GM18499 (cell line): ENCODE measurements around the gene GLI1.
"Not testable (repeated sequence)": the region's sequence is repeated elsewhere in the genome, so short reads cannot be mapped to it uniquely, and the experiment has no call there.

Experiments used
- ATAC-seq: cut with Tn5 transposase; IDR thresholded peaks from one replicate; pipeline ENCODE4 v1.9.1; 2021; ENCODE audit warnings: moderate number of reproducible peaks; ENCODE audit not compliant: insufficient read depth, unreplicated experiment

Gene GLI1

DNA sequence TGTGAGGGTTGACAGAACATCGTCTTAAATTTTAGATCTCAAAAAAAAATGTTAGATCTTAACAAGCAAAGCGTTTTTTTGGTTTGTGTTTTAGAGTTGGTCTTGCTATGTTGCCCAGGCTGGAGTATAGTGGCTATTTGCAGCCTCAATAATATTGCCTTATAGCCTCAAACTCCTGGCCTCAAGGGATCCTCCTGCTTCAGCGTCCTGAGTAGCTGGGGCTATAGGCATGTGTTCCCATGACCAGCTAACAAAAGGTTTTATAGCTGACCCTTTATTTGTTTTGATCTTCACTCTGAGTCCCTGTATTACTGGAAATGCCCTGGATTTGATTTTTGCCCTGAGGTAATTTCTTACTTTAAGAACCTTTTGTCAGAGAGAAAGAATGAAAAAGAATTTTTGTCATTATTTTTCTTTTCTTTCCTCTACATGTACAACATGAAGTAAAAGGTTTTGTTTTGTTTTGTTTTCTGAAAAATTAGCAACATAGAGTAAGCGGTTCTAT lies 19.8 kb upstream of the GLI1 start:
- ATAC-seq: no peak

DNA sequence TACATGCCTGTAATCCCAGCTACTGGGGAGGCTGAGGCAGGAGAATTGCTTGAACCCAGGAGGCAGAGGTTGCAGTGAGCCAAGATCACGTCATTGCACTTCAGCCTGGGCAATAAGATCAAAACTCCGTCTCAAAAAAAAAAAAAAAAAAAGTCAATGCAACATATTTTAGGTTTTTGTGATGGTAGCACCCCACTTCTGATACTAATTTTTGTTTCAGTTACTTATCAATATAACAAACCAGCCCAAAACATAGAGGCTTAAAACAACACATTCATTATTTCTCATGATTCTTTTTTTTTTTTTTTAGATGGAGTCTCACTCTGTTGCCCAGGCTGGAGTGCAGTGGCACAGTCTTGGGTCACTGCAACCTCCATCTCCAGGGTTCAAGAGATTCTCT lies 18.2 kb upstream of the GLI1 start:
- ATAC-seq: not testable (repeated sequence)

DNA sequence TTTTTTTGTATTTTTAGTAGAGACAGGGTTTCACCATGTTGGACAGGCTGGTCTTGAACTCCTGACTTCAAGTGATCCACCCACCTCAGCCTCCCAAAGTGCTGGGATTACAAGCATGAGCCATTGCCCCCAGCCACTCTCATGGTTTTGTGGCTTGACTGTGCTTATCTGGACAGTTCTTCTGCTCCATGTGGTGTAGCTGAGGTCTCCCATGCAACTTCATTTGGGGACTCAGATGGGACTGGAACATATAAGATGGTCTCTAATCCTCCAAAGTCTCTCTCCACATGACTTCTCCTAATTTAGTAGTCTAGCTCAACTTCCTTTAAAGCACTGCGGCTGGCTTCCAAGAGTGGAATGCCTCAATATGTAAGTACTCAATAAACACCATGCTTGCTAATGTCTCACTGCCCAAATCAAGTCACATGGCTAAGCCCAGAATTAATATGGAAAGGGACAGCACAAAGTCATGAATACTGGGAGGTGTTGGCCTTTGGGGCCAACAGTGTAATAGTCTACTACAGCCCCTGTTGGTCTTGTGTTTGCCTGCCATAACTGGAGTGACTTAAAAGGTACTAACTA lies 17.6 kb upstream of the GLI1 start:
- no peak for ATAC-seq

DNA sequence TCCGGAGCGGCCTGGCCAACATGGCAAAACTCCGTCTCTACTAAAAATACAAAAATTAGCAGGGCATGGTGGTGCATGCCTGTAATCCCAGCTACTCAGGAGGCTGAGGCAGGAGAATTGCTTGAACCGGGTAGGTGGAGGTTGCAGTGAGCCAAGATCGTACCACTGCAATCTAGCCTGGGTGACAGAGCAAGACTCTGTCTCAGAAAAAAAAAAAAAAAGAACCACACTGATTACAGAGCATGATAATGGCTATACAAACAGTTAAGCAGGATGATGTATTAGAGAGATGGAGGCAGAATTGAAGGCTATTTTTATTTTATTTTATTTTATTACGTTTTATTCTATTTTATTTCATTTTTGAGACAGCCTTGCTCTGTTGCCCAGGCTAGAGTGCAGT lies 15.2 kb upstream of the GLI1 start:
- not testable (repeated sequence) for ATAC-seq

DNA sequence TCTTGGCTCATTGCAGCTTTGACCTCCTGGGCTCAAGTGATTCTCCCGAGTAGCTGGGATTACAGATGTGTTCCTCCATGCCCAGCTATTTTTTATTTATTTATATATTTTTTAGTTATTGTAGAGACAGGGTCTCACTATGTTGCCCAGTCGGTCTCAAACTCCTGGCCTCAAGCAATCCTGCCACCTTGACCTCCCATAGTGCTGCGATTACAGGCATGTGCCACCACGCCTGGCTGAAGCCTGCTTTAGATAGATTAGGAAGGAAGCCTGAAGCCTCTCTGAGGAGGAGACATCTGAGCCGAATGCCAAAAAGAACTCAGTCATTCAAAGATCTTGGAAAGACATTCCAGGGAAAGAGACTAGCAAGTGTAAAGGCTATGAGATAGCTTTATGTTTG lies 14.8 kb upstream of the GLI1 start:
- no peak for ATAC-seq

DNA sequence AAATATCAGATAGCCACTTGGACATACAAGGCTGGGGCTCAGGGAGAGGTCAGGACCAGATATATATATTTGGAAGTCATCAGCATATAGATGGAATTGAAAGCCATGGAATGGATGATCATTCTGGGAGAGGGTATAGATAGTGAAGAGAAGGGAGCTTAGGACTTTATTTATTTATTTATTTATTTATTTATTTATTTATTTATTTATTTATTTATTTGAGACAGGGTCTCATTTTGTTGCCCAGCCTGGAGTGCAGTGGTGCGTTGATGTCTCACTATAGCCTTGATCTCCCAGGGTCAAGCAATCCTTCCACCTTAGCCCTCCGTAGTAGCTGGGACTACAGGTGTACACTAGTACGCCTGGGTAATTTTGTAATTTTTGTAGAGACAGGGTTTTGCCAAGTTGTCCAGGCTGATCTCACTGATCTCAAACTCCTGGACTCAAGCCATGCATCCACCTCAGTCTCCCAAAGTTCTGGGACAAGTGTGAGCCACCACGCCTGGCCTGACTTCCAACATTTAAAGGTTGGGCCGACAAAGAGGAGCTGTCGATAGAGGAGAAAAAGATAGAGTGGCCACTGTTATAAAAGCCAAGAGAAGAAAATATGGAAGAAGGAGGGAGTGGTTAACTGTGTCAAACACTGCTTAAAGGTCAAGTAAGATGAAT lies 13.2 kb upstream of the GLI1 start:
- no peak for ATAC-seq

DNA sequence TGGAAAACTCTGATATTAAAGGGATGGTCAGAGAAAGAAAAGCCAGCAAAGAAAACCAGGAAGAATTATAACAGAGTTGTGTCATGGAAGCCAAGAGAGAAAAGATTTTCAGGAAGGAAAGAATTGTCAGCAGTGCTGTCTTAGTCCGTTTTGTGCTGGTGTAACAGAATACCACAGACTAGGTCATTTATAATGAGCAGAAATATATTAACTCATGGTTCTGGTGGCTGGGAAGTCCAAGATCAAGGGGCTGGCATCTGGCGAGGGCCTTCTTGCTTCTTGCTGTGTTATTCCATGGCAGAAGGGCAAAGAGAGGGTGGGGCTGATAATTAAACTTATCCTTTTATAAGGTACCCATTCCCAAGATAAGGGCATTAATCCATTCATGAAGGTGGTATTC lies 10.9 kb upstream of the GLI1 start:
- no peak for ATAC-seq

DNA sequence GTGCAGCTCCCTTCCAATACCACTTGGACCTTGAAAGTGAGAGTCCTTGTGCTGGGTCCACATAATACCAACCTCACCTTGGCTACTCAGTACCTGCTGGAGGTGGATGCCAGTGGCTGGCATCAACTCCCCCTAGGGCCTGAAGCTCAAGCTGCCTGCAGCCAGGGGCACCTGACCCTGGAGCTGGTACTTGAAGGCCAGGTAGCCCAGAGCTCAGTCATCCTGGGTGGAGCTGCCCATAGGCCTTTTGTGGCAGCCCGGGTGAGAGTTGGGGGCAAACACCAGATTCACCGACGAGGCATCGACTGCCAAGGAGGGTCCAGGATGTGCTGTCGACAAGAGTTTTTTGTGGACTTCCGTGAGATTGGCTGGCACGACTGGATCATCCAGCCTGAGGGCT lies 10.2 kb upstream of the GLI1 start:
- ATAC-seq: no peak

DNA sequence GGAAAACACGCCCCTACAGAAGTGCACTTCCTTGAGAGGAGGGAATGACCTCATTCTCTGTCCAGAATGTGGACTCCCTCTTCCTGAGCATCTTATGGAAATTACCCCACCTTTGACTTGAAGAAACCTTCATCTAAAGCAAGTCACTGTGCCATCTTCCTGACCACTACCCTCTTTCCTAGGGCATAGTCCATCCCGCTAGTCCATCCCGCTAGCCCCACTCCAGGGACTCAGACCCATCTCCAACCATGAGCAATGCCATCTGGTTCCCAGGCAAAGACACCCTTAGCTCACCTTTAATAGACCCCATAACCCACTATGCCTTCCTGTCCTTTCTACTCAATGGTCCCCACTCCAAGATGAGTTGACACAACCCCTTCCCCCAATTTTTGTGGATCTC lies 9.5 kb upstream of the GLI1 start:
- ATAC-seq: no peak

DNA sequence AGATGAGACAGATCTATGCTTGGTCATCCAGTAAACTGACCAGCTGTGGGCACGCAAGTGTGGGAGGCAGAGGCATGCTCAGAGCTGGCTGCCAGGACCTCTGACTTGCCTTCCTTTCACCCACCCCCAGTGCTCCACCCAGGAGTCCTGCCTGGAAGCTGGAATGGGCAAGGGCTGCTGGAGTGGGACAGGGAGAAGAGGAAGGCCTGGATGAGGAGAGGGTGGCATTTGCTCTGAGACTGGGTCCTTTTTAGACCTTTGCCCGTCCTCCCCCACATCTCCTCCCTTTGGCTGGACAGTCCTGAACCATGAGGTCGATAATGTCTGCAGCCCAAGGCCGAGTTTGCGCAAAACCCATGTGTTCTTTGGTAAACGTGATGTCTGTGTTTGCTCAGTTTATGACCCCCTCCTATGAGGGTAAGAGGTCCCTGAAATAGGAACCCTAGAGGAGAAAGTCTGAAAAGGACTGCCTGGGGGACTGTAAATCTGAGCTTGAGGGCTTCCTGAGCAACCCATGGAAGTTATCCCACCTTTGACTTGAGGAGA lies 8.3 kb upstream of the GLI1 start:
- ATAC-seq: no peak

DNA sequence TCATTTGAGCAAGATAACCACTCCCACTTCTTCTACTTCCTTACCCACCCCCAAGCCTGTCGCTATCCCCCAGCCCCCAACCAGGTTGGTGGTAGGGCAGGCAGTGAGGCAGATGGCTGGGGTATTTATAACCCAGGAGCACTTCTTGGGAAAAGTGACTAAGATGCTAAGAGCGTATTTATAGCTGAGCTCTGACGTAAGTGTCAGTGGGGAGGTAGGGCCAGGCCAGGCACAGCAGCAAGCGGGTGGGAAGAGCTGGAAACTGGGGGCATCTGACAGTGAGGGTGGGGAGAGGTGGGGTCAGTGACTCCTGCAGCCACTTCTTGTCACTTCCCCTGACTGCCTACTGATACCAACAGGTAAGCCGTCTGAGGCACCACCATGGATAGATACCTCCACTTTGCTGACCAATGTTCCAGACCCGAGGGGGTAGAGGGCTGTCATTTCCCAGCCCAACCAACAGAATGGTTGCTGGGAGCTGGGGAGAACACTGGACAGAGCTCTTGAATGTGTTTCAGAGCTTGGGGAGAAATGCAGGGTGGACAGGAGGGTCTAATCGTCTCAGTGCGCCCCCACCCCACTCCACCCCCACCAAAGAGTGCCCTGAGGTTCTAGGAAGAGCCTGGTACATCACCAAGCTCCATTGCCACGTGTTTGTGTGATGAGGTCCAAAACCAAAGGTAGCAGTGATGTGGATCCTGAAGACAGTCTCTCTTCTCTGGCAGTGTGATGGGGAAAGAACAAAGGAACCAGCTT lies 7.2 kb upstream of the GLI1 start:
- no peak for ATAC-seq

DNA sequence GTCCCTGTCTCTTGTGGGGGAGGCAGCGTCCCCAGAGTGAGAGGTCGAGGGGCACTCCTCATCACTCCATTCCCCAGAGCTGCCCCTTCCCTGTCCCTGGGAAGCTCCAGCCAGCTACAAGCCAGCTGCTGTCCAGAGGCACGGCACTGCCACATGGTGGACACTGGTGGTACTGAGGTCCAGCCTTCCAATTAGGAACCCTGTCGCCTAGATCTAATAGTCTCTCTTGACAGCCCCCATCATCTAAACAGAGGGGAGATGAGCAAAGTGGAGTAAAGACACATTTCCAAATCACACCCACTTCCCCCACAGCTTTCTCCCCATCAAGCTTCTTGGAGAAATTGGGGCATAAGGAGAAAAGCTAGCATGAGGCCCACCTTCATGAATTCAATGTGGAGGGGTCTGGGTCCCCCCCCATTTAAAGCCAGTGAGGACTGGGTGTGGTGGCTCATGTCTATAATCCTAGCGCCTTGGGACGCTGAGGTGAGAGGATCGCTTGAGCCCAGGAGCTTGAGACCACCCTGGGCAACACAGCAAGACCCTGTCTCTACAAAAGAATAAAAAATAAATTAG lies 6.6 kb upstream of the GLI1 start:
- ATAC-seq: no peak

DNA sequence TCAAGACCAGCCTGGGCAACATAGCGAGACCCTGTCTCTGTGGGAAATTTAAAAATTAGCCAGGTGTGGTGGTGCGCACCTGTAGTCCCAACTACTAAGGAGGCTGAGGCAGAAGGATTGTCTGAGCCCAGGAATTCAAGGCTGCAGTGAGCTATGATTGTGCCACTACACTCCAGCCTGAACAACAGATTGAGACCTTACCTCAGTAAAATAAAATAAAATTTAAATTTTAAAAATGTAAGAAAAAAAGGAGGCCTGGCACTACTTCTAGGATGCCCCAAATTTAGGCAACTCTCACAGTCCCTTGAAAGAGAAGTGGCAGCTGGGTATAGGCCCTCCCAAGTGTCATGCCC lies 5.4 kb upstream of the GLI1 start:
- no peak for ATAC-seq

DNA sequence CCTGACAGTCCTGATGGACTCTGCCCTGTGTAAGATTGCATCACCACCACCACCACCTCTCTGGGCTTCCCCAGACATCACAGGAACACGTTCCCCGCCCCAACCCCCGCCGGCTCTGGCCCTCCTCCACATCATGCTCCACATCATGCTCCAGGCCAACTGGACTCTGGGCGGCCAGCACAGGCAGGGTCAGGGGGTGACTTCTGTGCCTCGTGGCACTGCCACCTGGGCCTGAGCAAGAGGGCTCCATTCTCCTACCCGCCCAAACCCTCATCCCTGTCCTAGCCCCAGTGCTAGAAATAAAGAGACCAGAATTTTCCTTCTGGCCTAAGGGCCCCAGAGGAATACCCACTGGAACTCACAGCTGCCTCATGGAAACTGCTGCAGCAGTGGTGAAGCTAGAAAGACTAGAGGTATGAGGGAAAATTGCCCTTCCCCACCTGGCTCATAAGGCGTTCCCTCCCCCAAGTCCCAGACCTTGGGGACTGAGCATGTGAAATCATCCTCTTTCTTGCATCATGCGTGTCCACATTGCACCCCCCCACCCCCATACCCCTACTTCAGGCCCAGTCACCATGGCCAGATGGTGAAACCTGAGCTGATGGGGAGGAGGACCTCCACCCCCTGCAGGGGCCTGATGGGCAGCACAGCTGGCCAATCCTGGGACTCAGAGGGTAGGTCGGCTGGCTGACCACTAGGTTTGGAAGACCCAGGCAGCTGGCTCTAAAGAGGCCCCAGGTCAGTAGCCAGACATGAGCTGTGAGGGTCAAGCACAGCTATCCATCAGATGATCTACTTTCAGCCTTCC lies 4.8 kb upstream of the GLI1 start, which contains the start of gene INHBE:
TSS of gene INHBE (plus strand) at position 742 of the 808 bp plus-strand sequence. CDS start 230 bp downstream, outside the sequence.
- ATAC-seq: no peak

DNA sequence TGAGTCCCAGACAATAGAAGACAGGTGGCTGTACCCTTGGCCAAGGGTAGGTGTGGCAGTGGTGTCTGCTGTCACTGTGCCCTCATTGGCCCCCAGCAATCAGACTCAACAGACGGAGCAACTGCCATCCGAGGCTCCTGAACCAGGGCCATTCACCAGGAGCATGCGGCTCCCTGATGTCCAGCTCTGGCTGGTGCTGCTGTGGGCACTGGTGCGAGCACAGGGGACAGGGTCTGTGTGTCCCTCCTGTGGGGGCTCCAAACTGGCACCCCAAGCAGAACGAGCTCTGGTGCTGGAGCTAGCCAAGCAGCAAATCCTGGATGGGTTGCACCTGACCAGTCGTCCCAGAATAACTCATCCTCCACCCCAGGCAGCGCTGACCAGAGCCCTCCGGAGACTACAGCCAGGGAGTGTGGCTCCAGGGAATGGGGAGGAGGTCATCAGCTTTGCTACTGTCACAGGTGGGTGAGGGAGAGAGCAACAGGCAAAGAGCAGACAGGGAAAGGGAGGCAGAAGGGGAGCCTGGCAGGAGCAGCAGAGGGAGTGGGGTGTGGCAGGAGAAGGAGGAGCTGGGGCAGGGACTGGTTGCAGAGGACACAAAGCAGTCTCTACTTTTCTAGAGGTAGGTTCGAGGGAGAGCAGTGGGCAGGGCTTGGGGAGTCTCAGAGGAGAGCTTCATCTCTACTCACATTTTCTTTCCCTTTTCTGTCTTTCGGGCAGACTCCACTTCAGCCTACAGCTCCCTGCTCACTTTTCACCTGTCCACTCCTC lies 4.0 kb upstream of the GLI1 start:
- ATAC-seq: no peak

DNA sequence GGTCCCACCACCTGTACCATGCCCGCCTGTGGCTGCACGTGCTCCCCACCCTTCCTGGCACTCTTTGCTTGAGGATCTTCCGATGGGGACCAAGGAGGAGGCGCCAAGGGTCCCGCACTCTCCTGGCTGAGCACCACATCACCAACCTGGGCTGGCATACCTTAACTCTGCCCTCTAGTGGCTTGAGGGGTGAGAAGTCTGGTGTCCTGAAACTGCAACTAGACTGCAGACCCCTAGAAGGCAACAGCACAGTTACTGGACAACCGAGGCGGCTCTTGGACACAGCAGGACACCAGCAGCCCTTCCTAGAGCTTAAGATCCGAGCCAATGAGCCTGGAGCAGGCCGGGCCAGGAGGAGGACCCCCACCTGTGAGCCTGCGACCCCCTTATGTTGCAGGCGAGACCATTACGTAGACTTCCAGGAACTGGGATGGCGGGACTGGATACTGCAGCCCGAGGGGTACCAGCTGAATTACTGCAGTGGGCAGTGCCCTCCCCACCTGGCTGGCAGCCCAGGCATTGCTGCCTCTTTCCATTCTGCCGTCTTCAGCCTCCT lies 3.4 kb upstream of the GLI1 start:
- ATAC-seq: no peak

DNA sequence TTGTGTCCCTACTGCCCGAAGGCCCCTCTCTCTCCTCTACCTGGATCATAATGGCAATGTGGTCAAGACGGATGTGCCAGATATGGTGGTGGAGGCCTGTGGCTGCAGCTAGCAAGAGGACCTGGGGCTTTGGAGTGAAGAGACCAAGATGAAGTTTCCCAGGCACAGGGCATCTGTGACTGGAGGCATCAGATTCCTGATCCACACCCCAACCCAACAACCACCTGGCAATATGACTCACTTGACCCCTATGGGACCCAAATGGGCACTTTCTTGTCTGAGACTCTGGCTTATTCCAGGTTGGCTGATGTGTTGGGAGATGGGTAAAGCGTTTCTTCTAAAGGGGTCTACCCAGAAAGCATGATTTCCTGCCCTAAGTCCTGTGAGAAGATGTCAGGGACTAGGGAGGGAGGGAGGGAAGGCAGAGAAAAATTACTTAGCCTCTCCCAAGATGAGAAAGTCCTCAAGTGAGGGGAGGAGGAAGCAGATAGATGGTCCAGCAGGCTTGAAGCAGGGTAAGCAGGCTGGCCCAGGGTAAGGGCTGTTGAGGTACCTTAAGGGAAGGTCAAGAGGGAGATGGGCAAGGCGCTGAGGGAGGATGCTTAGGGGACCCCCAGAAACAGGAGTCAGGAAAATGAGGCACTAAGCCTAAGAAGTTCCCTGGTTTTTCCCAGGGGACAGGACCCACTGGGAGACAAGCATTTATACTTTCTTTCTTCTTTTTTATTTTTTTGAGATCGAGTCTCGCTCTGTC lies 2.7 kb upstream of the GLI1 start:
- no peak for ATAC-seq

DNA sequence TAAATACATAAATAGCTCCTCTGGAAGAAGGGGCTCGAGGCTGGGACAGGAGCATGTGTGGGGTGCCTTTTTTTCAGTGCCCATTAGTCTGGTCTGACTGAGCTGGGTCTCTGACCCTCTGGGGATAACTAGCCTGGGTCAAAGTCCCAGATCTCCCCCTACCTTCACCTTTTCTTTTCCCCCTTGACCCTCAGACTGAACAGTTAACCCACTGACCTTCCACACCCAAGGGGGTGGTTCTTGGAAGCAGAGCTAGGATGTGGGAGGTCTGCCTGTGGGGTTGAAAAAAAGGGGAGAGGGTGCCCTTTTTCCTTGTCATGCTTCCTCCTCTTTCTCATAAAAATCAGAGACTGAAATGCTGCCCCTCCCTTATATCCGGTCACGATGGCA lies 925 bp upstream of the GLI1 start:
- no peak for ATAC-seq
